B cell (primary cell): ENCODE data around the gene ZMYND15. TPM values are rescaled to one million over a fixed set of nuclear protein-coding genes. Genes with fewer than 3 reads are reported as not detected.

Experiments
- ATAC-seq: fragments of 200-7000 bp; cut with Tn5 transposase; one replicate; pipeline ENCODE4 v1.10.0; 2021; ENCODE audit warnings: low read depth, mild to moderate bottlenecking, moderate number of reproducible peaks, moderate library complexity
- CTCF ChIA-PET: fragments of 350-600 bp; sonication (Branson Sonifier 250); formaldehyde crosslinking; loops from one replicate; lab custom pipeline; 2021; ENCODE audit warnings: antibody characterized with exemption, inconsistent platforms; lab: Charles Lee
- POLR2A ChIA-PET: fragments of 350-600 bp; sonication (Branson Sonifier 250); formaldehyde crosslinking; loops from one replicate; lab custom pipeline; 2021; ENCODE audit warnings: antibody characterized with exemption; lab: Charles Lee
- DNase-seq: peaks from one replicate; pipeline ENCODE4 v3.0.0; 2013
- H2AFZ ChIP-seq: 2 replicates; pipeline ENCODE4 v1.6.1; 2012; ENCODE audit warnings: mild to moderate bottlenecking, low read depth, low read length; ENCODE audit not compliant: insufficient read depth, poor library complexity, severe bottlenecking
- H3K27ac ChIP-seq, 2 donors: 1 replicate in 1 of 2; 2 replicates in 1 of 2; pipeline ENCODE4 v1.5.1; 2012 to 2013; ENCODE audit warnings: low read length in 2 of 2, mild to moderate bottlenecking in 2 of 2, moderate library complexity in 1 of 2
- H3K27me3 ChIP-seq, 4 experiments: fragments of 200-600 bp in 1 of 4; sonication (generic) in 1 of 4; replicated peaks in 1 of 4; 1 replicate in 2 of 4; 2 replicates in 2 of 4; pipeline versions ENCODE4 v1.6.1 to v1.7.0; 2013 to 2016; ENCODE audit warnings: low read length in 3 of 4, mild to moderate bottlenecking in 2 of 4, mixed read lengths in 1 of 4, moderate library complexity in 1 of 4; ENCODE audit not compliant: insufficient read depth in 4 of 4, control insufficient read depth in 3 of 4; ENCODE audit errors: control extremely low read depth in 1 of 4
- H3K36me3 ChIP-seq, 2 experiments: replicated peaks in 1 of 2; 1 replicate in 1 of 2; 2 replicates in 1 of 2; pipeline versions ENCODE4 v1.6.1 to v1.7.1; 2013; ENCODE audit warnings: low read length in 1 of 2; ENCODE audit not compliant: insufficient read depth in 2 of 2, control insufficient read depth in 1 of 2; ENCODE audit errors: control extremely low read depth in 1 of 2, extremely low read depth in 1 of 2
- H3K4me1 ChIP-seq, 2 donors: fragments of 200-600 bp in 1 of 2; sonication (generic) in 1 of 2; 1 replicate in 1 of 2; 2 replicates in 1 of 2; pipeline versions ENCODE4 v1.5.1 to v1.6.1; 2013 to 2017; ENCODE audit warnings: low read length in 2 of 2; ENCODE audit not compliant: control insufficient read depth in 2 of 2, insufficient read depth in 2 of 2
- H3K4me2 ChIP-seq: replicated peaks from 2 replicates; pipeline ENCODE3; 2012; ENCODE audit warnings: mild to moderate bottlenecking, low read depth, low read length; ENCODE audit not compliant: poor library complexity, severe bottlenecking
- H3K4me3 ChIP-seq, 5 experiments: fragments of 200-600 bp in 1 of 5; sonication (generic) in 1 of 5; 1 replicate in 3 of 5; 2 replicates in 2 of 5; pipeline versions ENCODE4 v1.5.1 to v1.7.0; 2011 to 2016; ENCODE audit warnings: low read length in 4 of 5, mild to moderate bottlenecking in 4 of 5, low read depth in 2 of 5, control low read depth in 1 of 5, moderate library complexity in 1 of 5; ENCODE audit not compliant: insufficient read depth in 1 of 5; ENCODE audit errors: control extremely low read depth in 1 of 5, extremely low read depth in 1 of 5
- H3K79me2 ChIP-seq: fragments of 200-600 bp; sonication (generic); one replicate; pipeline ENCODE4 v1.6.0; 2016; ENCODE audit warnings: low read length; ENCODE audit not compliant: control insufficient read depth, insufficient read depth
- H3K9ac ChIP-seq: fragments of 200-600 bp; sonication (generic); 2 replicates; pipeline ENCODE4 v1.6.1; 2017; ENCODE audit warnings: mild to moderate bottlenecking, low read length, moderate library complexity
- H3K9me3 ChIP-seq, 3 donors: one replicate each; pipeline versions ENCODE4 v1.6.1 to v1.7.1; 2013; ENCODE audit warnings: low read length in 2 of 3; ENCODE audit not compliant: control insufficient read depth in 2 of 3, insufficient read depth in 1 of 3; ENCODE audit errors: control extremely low read depth in 1 of 3
- H4K20me1 ChIP-seq: 2 replicates; pipeline ENCODE4 v1.6.0; 2012; ENCODE audit warnings: mild to moderate bottlenecking, low read length; ENCODE audit not compliant: insufficient read depth, control insufficient read depth, poor library complexity, severe bottlenecking
- H3K27ac Mint-ChIP-seq: one replicate; pipeline ENCODE4 v1.8.0; 2021; ENCODE audit warnings: mixed read lengths
- H3K27me3 Mint-ChIP-seq: one replicate; pipeline ENCODE4 v1.8.0; 2021; ENCODE audit warnings: mixed read lengths
- H3K4me1 Mint-ChIP-seq: one replicate; pipeline ENCODE4 v1.8.0; 2021; ENCODE audit warnings: mixed read lengths
- H3K4me3 Mint-ChIP-seq: one replicate; pipeline ENCODE4 v1.8.0; 2021; ENCODE audit warnings: mixed read lengths
- H3K9me3 Mint-ChIP-seq: one replicate; pipeline ENCODE4 v1.8.0; 2022; ENCODE audit warnings: mixed read lengths; ENCODE audit not compliant: insufficient read depth
- CTCF ChIP-seq: fragments of 200-600 bp; IDR thresholded peaks from one replicate; pipeline ENCODE4 v1.8.0; 2022; ENCODE audit warnings: antibody characterized with exemption, mild to moderate bottlenecking
- EZH2 ChIP-seq: IDR thresholded peaks from 2 replicates; pipeline ENCODE4 v1.6.1; 2012; ENCODE audit warnings: borderline replicate concordance, low read depth, mild to moderate bottlenecking, moderate library complexity, low read length; ENCODE audit not compliant: insufficient read depth, poor library complexity, severe bottlenecking
- WGBS: methylation state at CpG from one replicate; pipeline ENCODE4 v1.1.5; 2013; ENCODE audit warnings: missing lambda C conversion rate; ENCODE audit not compliant: insufficient coverage; 5-methylcytosine and 5-hydroxymethylcytosine counted together
- intact Hi-C: fragments of 100-400 bp; cut with micrococcal nuclease; formaldehyde crosslinking; loops from one replicate; pipeline ENCODE4 v1.10.0; 2022
- polyA plus RNA-seq: library from polyadenylated mRNA; depleted of rRNA; stranded (reverse); fragments of >200 nt; gene quantifications from 2 replicates; pipeline ENCODE4 v1.2.3, GENCODE V29; 2012
- total RNA-seq, 2 donors: library from RNA; stranded (reverse); fragments of 120-200 nt in 1 of 2; gene quantifications; 1 replicate in 1 of 2; 2 replicates in 1 of 2; pipeline versions ENCODE4 v1.2.3 to v1.2.4, GENCODE V29; 2013 to 2022

The ZMYND15 gene
- total and polyA plus RNA-seq, 2 donors (not counting 1 experiment from before 2014, with no cell fraction given): 0.72 to 2.5 TPM

- Mint-ChIP-seq H3K27me3 (no peaks in the 10 kb centered on the region), H3K9me3 (no peaks in the 10 kb centered on the region), H3K27ac (peak within 1 kb of the TSS; percentile 88), H3K4me3 (peak within 1 kb of the TSS; percentile 86), H3K4me1 (peaks cover 43% of the 10 kb centered on the region)
- Histone ChIP-seq H3K9ac (peak within 1 kb of the TSS; percentile 86), H3K4me2 (peak within 1 kb of the TSS; percentile 96), H2AFZ (peak within 1 kb of the TSS; percentile 84), H3K79me2 (peaks cover 21% of the 10 kb centered on the region), H3K9me3 (no peaks in the 10 kb centered on the region), H3K27me3 (no peaks in the 10 kb centered on the region), H3K36me3 (no peaks in the 10 kb centered on the region), H3K4me3 (peak within 1 kb of the TSS; percentile 65 to 90 (median 75)), H3K27ac (peak within 1 kb of the TSS; percentile 60 to 74), H4K20me1 (no peaks in the 10 kb centered on the region), H3K4me1 (peaks cover 28 to 38% of the 10 kb centered on the region in 2 donors)
- DNase-seq (peak; percentile 99), ATAC-seq (peak; percentile 87)
- intact Hi-C loops: loop anchor here (1.0 to 10.0 kb wide), 10 partner anchors 21 to 257 kb away; partner anchors contain the start of genes CHRNE, CXCL16, GGT6 and MED11
- POLR2A ChIA-PET: interaction anchor here (0.5 to 1.9 kb wide), 8 partner anchors 11 to 1018 kb away, joined by 3 to 6 read pairs (median 3); partner anchors contain the start of genes PFN1, RNF167, SLC25A11 and SPAG7
- TF ChIP-seq CTCF: peak; percentile 76
- TF ChIP-seq EZH2: no peak
- under 1% methylated on average over 51 of the region's 67 CpGs for WGBS
- CTCF ChIA-PET: interaction anchor here (0.7 to 3.9 kb wide), 12 partner anchors 11 to 190 kb away, joined by 3 to 38 read pairs (median 6); partner anchors contain the start of genes GLTPD2, MED11 and PSMB6
Observed at GRCh38 chr17:4709794-4710692, 29.6 kb upstream of the ZMYND15 start, which contains the start of gene ARRB2. TSS of gene ARRB2 (plus strand) at chr17:4710632. CDS start at chr17:4710722, 90 bp downstream.
